GM19193 (cell line): ENCODE results near the gene UBR4.
A peak's percentile ranks its signal among the peaks of the same experiment; 100 is the strongest.

Source experiments
- POLR2A ChIP-seq: IDR thresholded peaks from 4 replicates; pipeline ENCODE4 v1.6.1; 2011; ENCODE audit not compliant: insufficient read depth, insufficient read length; ENCODE audit errors: extremely low read depth

The UBR4 gene

DNA sequence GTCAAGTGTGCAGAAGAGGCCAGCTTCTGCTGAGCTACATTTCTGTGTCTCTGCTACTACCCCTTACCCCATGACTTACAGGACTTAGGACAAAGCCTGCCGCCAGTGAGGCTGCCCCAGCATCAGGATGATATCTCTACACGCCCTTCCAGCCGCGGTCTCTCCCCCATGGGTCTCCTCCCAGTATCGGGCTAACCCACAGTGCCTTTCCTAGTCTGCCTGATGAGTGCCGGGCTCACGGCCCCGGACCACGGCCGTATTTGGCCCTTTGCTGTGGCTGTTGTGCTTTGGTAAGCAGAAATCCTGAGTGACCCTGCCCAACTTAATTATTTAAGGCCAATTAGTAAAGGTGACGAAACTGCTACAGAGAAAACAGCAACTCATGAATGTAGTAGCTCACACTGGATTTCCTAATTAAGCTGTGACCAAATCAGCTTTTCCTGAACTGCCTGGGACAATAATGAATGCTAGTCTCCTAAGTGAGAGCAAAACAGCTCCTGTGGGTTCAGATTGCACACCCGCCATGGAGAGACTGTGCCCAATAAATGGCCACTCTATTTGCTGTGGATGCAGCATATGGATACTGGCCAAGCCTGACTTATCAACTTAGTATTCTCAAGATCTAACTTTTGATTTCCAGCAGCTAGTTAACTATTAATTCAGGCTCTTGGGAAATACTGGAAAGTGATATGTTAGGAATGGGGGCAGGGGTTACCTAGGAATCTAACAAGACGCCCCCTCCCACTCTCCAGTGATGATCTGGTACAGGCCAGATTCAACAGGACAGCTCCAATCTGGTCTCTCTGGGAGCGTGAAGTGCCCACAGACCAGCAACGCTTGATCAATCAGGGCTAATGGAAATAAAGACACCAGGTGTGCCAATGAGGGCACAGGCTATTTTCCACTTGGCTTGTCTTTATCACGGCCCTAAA is 130.3 kb downstream of the UBR4 start:
- no peak for TF ChIP-seq POLR2A

DNA sequence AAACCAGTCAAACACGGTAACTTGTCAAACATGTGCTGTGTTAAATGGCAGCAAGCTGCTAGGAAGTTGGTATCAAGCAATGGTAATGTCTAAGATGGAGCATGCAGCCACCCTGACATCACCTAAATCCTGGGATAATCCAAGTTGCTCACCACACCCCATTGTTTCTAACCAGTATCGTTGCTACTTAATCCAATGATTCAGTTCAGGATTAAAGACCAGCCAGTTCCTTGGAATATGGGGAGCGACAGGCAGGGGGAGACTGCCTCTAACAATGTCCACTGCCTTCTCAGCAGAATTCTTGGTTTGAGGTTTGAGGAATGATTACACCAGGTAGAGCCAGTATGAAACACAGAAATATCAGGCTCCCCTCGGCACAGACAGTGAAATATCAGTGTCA is 131.5 kb downstream of the UBR4 start:
- no peak for TF ChIP-seq POLR2A

- no peak for TF ChIP-seq POLR2A
Measured at GRCh38 chr1:19076841-19077616, 133.0 kb downstream of the UBR4 start.

GRCh38 chr1:19074902-19075721 is 135.0 kb downstream of the UBR4 start:
- no peak for TF ChIP-seq POLR2A

DNA sequence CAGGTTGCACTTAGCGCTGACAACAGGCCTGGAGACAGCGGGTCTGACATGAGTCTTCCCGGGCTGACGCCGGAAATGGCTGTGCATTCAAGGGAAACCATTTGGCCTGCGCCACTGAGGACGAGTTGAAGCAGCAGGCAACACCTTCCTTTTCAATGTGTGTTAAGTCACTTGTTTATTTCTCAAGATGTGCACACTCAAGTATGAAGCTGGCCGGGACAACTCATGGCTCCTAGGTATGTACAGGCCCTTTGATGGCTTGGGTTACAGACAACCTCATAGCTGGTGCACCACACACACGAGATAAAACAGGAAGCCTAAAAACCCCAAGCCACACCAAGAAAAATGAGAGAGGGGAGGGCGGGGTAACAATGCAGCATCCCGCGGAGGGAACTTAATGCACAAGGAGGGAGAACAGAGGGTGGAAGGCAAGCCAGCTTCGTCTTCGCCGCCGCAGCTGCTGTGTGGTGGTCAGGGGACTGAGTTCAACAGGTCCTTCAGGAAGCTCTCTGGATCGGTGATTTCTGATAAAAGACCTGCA is 135.6 kb downstream of the UBR4 start:
- TF ChIP-seq POLR2A: no peak

- no peak for TF ChIP-seq POLR2A
Measured at GRCh38 chr1:19073311-19074186, 136.5 kb downstream of the UBR4 start.

- no peak for TF ChIP-seq POLR2A
Measured at GRCh38 chr1:19072285-19072981, 137.6 kb downstream of the UBR4 start.

DNA sequence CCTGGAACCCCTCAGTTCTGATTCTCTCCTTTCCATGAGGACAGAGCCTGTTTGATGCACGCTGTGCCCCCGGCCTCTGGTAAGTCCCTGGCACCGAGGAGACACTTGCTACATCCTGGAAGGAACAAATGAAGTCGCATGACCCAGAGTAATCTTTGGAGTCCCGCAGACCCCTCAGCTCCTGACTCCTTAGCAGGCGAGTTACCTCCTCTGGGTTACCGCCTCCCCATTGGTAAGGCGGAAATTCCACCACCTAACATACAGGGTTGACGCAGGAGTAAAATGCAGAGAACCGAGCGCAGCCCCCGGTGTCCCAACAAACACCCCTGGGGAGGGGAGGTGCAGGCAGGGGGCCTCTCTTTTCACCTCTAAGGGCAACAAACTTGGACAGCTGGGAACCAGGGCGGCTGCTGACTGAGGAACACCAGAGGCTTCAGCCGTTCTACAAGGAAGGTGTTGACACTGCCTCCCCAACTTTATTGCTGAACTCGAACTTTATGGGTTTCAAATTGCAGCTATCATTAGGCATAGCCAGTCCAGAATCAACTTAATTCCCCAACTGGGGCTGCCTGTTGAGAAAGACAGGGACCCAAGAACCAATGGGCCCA is 138.3 kb downstream of the UBR4 start:
- TF ChIP-seq POLR2A: peak; percentile 23

- no peak for TF ChIP-seq POLR2A
Measured at GRCh38 chr1:19070891-19071621, 139.0 kb downstream of the UBR4 start.

- no peak for TF ChIP-seq POLR2A
Measured at GRCh38 chr1:19070197-19070651, 139.8 kb downstream of the UBR4 start.

- TF ChIP-seq POLR2A: no peak
Measured at GRCh38 chr1:19068639-19069276, 141.3 kb downstream of the UBR4 start.

DNA sequence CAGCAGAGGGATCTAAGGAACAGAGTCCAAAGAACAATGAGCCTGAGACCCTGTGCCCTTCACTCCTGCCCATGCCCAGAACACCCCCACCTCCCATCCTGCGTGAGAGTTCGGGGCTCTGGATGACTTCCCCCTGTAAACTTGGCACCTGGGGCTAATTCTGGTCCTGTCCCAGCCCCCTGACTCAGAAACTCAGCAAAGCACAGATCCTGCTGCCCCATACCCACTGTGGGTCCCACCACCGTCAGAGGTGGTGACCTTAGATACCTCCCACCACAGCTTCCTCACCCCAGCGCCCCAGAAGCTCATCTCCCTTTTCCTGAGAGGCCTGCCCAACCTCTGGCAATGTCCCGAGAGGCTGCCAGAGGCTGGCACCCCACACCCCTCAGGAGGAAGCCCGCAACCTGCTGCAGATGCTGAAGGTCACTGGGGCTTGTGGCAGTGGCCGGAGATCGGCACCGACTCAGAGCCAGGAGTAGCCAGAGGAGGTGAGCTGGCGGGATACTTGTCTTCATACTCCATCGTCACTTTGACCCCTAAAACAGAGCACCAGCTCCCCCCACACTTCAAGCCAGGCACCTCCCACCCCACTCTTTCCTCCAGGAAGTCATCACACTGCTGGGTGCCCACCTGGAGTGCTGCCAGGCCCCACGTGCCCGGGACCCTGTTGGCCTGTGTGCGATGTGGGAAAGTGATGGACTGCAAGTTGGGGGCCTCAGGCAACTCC is 142.0 kb downstream of the UBR4 start:
- TF ChIP-seq POLR2A: no peak
